HFFc6 (cell line): Measurements from ENCODE around the gene SH3PXD2B. TPM values are rescaled to one million over a fixed set of nuclear protein-coding genes. Genes with fewer than 3 reads are reported as not detected.

Experiments
- DNase-seq: peaks from one replicate; pipeline ENCODE4 v3.0.0-alpha.2; 2018
- H3K27ac Mint-ChIP-seq: 2 replicates; pipeline ENCODE4 v1.8.0; 2020; ENCODE audit warnings: mild to moderate bottlenecking, mixed read lengths
- H3K27me3 Mint-ChIP-seq: 2 replicates; pipeline ENCODE4 v1.8.0; 2021; ENCODE audit warnings: mild to moderate bottlenecking, moderate library complexity, mixed read lengths; ENCODE audit not compliant: insufficient read depth
- H3K36me3 Mint-ChIP-seq: 2 replicates; pipeline ENCODE4 v1.8.0; 2021; ENCODE audit warnings: low read depth, mixed read lengths
- H3K4me1 Mint-ChIP-seq: 2 replicates; pipeline ENCODE4 v1.8.0; 2020; ENCODE audit warnings: low read depth, mixed read lengths
- H3K4me3 Mint-ChIP-seq: 2 replicates; pipeline ENCODE4 v1.8.0; 2020; ENCODE audit warnings: mild to moderate bottlenecking, moderate library complexity, mixed read lengths
- H3K9me3 Mint-ChIP-seq: 2 replicates; pipeline ENCODE4 v1.8.0; 2020; ENCODE audit warnings: mild to moderate bottlenecking, mixed read lengths
- CTCF ChIP-seq: fragments of 200-600 bp; sonication (generic); IDR thresholded peaks from 2 replicates; pipeline ENCODE4 v1.5.0; 2021; ENCODE audit warnings: antibody characterized with exemption, mild to moderate bottlenecking
- total RNA-seq, 6 experiments: library from RNA; stranded (reverse); fragmentation: NEBNext Ultra II Directional; extraction: Animal tissue kit (Norgen Biotek cat#: 25700); gene quantifications; 2 replicates in 1 of 6; 3 replicates in 5 of 6; pipeline ENCODE4 v1.2.3, GENCODE V29; 2021

SH3PXD2B gene
- total RNA-seq, 6 experiments from 2014 or later: 12.4 to 28.4 (median 24.3) TPM

DNA sequence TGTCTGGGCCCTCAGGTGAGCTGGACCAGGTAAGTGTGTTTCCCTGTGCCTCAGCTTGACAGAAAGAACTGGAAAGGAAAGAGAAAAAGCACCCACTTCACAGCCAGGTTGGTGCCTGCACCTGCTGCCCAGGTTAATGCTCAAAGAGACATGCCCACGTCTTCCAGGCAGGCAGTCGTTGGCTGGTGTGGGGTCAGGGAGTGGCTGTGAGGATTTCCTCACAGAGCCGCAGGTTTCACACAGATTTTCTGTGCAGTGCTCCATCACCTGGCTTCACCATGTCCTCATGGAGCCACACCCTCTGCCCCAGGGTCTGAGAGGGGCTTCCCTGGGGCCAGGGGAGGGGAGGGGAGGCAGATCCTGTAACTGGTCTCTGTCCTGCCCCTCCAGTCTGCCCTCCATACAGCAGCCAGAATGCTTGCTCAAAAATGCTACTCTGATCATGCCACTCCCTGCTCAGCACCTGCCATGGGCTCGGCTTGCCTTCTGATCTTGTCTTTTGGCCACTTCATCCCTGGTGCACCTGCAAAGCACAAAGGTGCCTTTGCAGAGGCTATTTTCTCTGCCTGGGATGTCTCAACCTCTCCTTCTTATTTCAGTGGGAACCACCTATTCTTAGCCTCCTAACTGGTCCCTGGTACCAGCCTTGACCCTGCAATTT is 88.2 kb downstream of the SH3PXD2B start:
- TF ChIP-seq CTCF: no peak
- Mint-ChIP-seq H3K9me3 (no peaks in the 10 kb centered on the region; the same call in 1 of the 2 replicates), H3K4me1 (peaks cover 26% of the 10 kb centered on the region), H3K27ac (no peak overlapping the region), H3K27me3 (no peaks in the 10 kb centered on the region), H3K36me3 (peaks cover 21% of the 10 kb centered on the region), H3K4me3 (no peak overlapping the region)
- DNase-seq: no peak

- TF ChIP-seq CTCF: no peak
- Mint-ChIP-seq H3K4me1 (peaks cover 29% of the 10 kb centered on the region), H3K27me3 (no peaks in the 10 kb centered on the region), H3K4me3 (no peak overlapping the region), H3K27ac (no peak overlapping the region), H3K36me3 (peaks cover 16% of the 10 kb centered on the region), H3K9me3 (no peaks in the 10 kb centered on the region)
- no peak for DNase-seq
Observed at GRCh38 chr5:172364773-172365172, 89.6 kb downstream of the SH3PXD2B start.

DNA sequence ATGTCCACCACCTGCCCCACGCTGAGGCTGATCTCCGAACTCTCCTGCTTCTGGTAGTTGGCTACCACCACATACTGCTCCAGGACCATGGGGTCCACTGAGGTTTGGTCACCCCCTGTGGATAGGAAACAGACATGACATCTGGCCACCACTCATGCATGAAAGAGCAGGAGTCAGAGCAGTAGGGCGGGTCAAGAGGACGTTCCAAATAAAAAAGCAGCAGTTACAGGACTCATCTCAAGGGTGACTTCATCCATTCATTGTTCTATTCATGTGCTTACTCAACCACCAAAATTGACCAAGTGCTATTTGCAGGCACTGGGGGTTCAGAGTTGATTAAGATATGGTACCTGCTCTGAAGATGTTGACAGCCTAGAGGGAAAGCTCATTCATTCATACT is 91.6 kb downstream of the SH3PXD2B start:
- no peaks in the 10 kb centered on the region for H3K27me3 Mint-ChIP-seq
- DNase-seq: no peak
- no peak overlapping the region for H3K4me3 Mint-ChIP-seq
- peaks cover 29% of the 10 kb centered on the region for H3K4me1 Mint-ChIP-seq
- peak overlapping the region; percentile 99 for H3K27ac Mint-ChIP-seq
- H3K9me3 Mint-ChIP-seq: no peaks in the 10 kb centered on the region
- peaks cover 24% of the 10 kb centered on the region for H3K36me3 Mint-ChIP-seq
- TF ChIP-seq CTCF: 0 out of 2 replicates have a peak, but pooled peaks have one; percentile 14

DNA sequence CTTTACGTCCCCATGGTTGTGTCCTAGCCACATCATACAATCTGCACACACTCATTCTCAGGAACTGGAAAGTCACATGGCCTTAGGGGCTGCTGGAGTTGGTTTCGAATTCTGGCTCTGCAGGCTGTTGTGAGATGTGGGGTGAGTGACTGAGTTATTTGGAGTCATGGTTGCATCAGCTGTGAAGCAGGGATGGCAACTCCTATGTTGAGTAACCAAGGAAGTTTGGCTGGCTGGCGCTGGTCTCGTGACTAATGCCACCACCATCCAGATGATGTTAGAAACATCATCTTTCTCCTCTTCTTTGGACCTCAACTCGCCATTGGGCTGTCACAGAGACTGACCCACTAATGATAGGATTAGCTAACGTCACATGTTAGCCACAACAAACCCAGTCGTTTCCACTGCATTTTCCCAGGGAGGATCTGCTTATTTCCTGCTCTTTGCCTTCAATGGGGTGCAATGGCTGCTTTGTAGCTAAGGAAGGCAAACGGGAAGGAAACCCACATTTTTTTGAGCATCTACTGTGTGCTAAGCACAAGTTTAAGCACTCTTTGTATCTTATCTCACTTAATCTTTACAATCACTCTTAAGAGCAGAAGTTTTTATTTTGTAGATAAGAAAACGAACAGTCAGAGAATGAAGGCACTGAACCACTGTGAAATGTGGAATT is 92.6 kb downstream of the SH3PXD2B start:
- TF ChIP-seq CTCF: no peak
- DNase-seq: peak; percentile 99
- H3K4me3 Mint-ChIP-seq: peak overlapping the region; percentile 76
- H3K27ac Mint-ChIP-seq: peak overlapping the region; percentile 99
- peaks cover 29% of the 10 kb centered on the region for H3K4me1 Mint-ChIP-seq
- H3K27me3 Mint-ChIP-seq: no peaks in the 10 kb centered on the region
- no peaks in the 10 kb centered on the region for H3K9me3 Mint-ChIP-seq
- peaks cover 31% of the 10 kb centered on the region for H3K36me3 Mint-ChIP-seq

GRCh38 chr5:172358345-172358744 is 96.0 kb downstream of the SH3PXD2B start:
- Mint-ChIP-seq H3K27ac (no peak overlapping the region), H3K36me3 (peaks cover 37% of the 10 kb centered on the region)
- no peak for DNase-seq

More at GRCh38 chr5:172358345-172358744, 96.0 kb downstream of the SH3PXD2B start:
- Mint-ChIP-seq H3K9me3 (no peaks in the 10 kb centered on the region), H3K27me3 (no peaks in the 10 kb centered on the region), H3K4me3 (no peak overlapping the region), H3K4me1 (peaks cover 26% of the 10 kb centered on the region)
- TF ChIP-seq CTCF: no peak
